HepG2 (cell line): ENCODE results near the gene SLC34A3. TPM values are rescaled to one million over a fixed set of nuclear protein-coding genes. Genes with fewer than 3 reads are reported as not detected.

Source experiments
- ADNP ChIP-seq: sonication (generic); formaldehyde crosslinking; IDR thresholded peaks from 2 replicates; pipeline ENCODE4 v1.4.0; 2020; ENCODE audit warnings: missing genetic modification reagents
- ATM ChIP-seq: fragments of 450-650 bp; IDR thresholded peaks from 2 replicates; pipeline ENCODE4 v1.7.1; 2017; ENCODE audit warnings: mild to moderate bottlenecking, borderline replicate concordance
- BRCA1 ChIP-seq: sonication (generic); formaldehyde crosslinking; IDR thresholded peaks from 2 replicates; pipeline ENCODE4 v1.4.0; 2020; ENCODE audit warnings: missing genetic modification reagents
- CSRNP1 ChIP-seq: sonication (generic); formaldehyde crosslinking; IDR thresholded peaks from 2 replicates; pipeline ENCODE4 v1.8.1; 2023; ENCODE audit warnings: mild to moderate bottlenecking, missing genetic modification reagents
- FOXC1 ChIP-seq: sonication (generic); formaldehyde crosslinking; IDR thresholded peaks from 2 replicates; pipeline ENCODE4 v1.8.0; 2022; ENCODE audit warnings: mild to moderate bottlenecking, missing genetic modification reagents, borderline replicate concordance
- FOXK1 ChIP-seq: sonication (generic); formaldehyde crosslinking; IDR thresholded peaks from 2 replicates; pipeline ENCODE4 v1.4.0; 2020; ENCODE audit warnings: low read depth, missing genetic modification reagents, borderline replicate concordance
- KLF15 ChIP-seq: sonication (generic); formaldehyde crosslinking; IDR thresholded peaks from 2 replicates; pipeline ENCODE4 v1.8.1; 2023; ENCODE audit warnings: borderline replicate concordance, mild to moderate bottlenecking, inconsistent platforms, missing genetic modification reagents, mixed read lengths
- MEIS1 ChIP-seq: sonication (generic); formaldehyde crosslinking; IDR thresholded peaks from 2 replicates; pipeline ENCODE4 v1.9.0; 2021; ENCODE audit warnings: mild to moderate bottlenecking, missing genetic modification reagents, moderate library complexity, borderline replicate concordance
- PAF1 ChIP-seq: IDR thresholded peaks from 2 replicates; pipeline ENCODE4 v1.6.1; 2016; ENCODE audit warnings: missing genetic modification reagents, missing compliant biosample characterization
- POGZ ChIP-seq: sonication (generic); formaldehyde crosslinking; IDR thresholded peaks from 2 replicates; pipeline ENCODE4 v1.4.0; 2020; ENCODE audit warnings: mild to moderate bottlenecking, missing genetic modification reagents
- SOX6 ChIP-seq, 2 experiments: fragments of 450-650 bp in 1 of 2; sonication (generic) in 1 of 2; formaldehyde crosslinking in 1 of 2; IDR thresholded peaks; 2 replicates each; pipeline versions ENCODE4 v1.4.0 to v1.6.1; 2017 to 2020; ENCODE audit warnings: antibody characterized with exemption in 1 of 2, mild to moderate bottlenecking in 1 of 2, missing genetic modification reagents in 1 of 2
- TP53 ChIP-seq: sonication (generic); formaldehyde crosslinking; conservative IDR thresholded peaks from 2 replicates; pipeline ENCODE4 v1.4.0; 2020; ENCODE audit warnings: missing genetic modification reagents
- ZIK1 ChIP-seq: sonication (generic); formaldehyde crosslinking; IDR thresholded peaks from 2 replicates; pipeline ENCODE4 v1.5.0; 2020; ENCODE audit warnings: mild to moderate bottlenecking, low read depth, missing genetic modification reagents, borderline replicate concordance
- ZNF12 ChIP-seq: sonication (generic); formaldehyde crosslinking; IDR thresholded peaks from 2 replicates; pipeline ENCODE4 v1.5.0; 2020; ENCODE audit warnings: missing genetic modification reagents
- ZNF30 ChIP-seq: sonication (generic); formaldehyde crosslinking; IDR thresholded peaks from 2 replicates; pipeline ENCODE4 v1.5.0; 2020; ENCODE audit warnings: mild to moderate bottlenecking, missing genetic modification reagents
- ZNF747 ChIP-seq: sonication (generic); formaldehyde crosslinking; IDR thresholded peaks from 2 replicates; pipeline ENCODE4 v1.8.1; 2023; ENCODE audit warnings: missing genetic modification reagents, mild to moderate bottlenecking, borderline replicate concordance
- polyA plus RNA-seq, 8 experiments: library from polyadenylated mRNA; depleted of rRNA in 3 of 8; stranded (reverse) in 7 of 8; unstranded in 1 of 8; fragments of >200 nt; fragmentation: Illumina TruSeq in 4 of 8; extraction: Trizol in 4 of 8; gene quantifications; 2 replicates each; pipeline versions ENCODE4 v1.2.1 to v1.2.3, GENCODE V29; 2011 to 2016; ENCODE audit warnings: low read depth in 4 of 8, missing spikeins in 1 of 8, mixed read lengths in 1 of 8; ENCODE audit not compliant: insufficient read depth in 1 of 8
- total RNA-seq, 5 experiments: library from RNA; depleted of rRNA; stranded (reverse); fragments of >200 nt; fragmentation: Illumina TruSeq; extraction: Trizol; gene quantifications; 2 replicates each; pipeline ENCODE4 v1.2.3, GENCODE V29; 2016; ENCODE audit warnings: low read depth in 1 of 5
- TF ChIP-seq, protein P1 (sequence below): sonication (generic); formaldehyde crosslinking; IDR thresholded peaks from 2 replicates; pipeline ENCODE4 v1.4.0; 2020; ENCODE audit warnings: missing genetic modification reagents, borderline replicate concordance
- TF ChIP-seq, protein P2 (sequence below): sonication (generic); formaldehyde crosslinking; IDR thresholded peaks from 2 replicates; pipeline ENCODE4 v1.4.0; 2020; ENCODE audit warnings: missing genetic modification reagents
- TF ChIP-seq, protein P3 (sequence below): IDR thresholded peaks from 2 replicates; pipeline ENCODE4 v1.6.1; 2016; ENCODE audit warnings: low read depth, borderline replicate concordance

Gene SLC34A3
- total and polyA plus RNA-seq, 2 of the 13 experiments (the other 11 are each of a cell fraction or from before 2014, with no cell fraction given) = 0.07 to 1.0 TPM

DNA sequence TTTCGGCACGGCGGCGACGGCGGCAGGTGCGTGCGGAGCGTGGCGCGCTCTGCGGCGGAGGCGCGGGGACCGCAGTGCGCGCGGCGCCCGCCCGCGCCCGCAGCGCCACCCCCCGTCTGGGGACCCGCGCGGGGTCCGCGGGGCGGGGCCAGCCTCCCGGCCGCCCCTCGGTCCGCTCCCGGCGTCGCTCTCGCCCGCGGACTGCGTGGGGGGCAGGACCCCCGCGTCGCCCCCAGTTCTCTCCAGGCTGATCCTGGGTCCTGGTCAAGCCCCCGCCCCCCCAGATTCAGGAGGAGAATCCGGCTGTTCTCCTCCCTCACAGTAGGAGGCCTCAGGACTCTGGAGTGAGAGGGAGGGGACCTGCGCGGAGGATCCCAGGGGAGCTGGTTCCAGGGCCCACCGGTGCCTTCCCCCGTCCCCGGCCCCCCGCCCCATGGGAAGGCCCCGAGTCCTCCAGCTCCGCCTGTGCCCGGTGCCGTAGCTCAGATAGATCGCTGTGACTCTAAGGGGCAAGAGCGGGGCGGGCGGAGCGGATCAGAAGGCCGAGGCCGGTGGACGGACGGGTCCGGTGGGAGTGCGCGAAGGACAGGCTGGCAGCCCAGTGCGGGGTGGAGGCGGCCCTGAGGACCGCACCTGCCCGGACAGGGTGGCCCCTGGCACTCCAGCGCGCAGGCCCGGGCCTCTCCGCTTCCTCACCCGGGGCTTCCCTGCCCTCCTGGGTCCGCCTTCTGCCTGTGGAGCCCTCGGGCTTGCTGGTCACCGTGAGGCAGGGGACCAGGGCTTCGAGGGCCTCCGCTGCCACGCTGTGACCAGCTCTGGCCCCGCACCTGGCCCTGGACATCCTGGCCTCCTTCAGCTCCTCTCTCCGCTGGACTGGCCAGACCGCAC is 8.3 kb upstream of the SLC34A3 start, which contains the start of gene RNF208 (continued):
- TF ChIP-seq, protein P1, sequence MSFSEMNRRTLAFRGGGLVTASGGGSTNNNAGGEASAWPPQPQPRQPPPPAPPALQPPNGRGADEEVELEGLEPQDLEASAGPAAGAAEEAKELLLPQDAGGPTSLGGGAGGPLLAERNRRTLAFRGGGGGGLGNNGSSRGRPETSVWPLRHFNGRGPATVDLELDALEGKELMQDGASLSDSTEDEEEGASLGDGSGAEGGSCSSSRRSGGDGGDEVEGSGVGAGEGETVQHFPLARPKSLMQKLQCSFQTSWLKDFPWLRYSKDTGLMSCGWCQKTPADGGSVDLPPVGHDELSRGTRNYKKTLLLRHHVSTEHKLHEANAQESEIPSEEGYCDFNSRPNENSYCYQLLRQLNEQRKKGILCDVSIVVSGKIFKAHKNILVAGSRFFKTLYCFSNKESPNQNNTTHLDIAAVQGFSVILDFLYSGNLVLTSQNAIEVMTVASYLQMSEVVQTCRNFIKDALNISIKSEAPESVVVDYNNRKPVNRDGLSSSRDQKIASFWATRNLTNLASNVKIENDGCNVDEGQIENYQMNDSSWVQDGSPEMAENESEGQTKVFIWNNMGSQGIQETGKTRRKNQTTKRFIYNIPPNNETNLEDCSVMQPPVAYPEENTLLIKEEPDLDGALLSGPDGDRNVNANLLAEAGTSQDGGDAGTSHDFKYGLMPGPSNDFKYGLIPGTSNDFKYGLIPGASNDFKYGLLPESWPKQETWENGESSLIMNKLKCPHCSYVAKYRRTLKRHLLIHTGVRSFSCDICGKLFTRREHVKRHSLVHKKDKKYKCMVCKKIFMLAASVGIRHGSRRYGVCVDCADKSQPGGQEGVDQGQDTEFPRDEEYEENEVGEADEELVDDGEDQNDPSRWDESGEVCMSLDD (CRISPR knock-in tag) = no peak
- TF ChIP-seq ZNF30 (CRISPR knock-in tag) = no peak
- TF ChIP-seq ATM = no peak
- no peak for TF ChIP-seq BRCA1
- no peak for TF ChIP-seq ZNF747 (CRISPR knock-in tag)
- no peak for TF ChIP-seq KLF15 (CRISPR knock-in tag)
- no peak for TF ChIP-seq POGZ
- no peak for TF ChIP-seq MEIS1
- no peak for TF ChIP-seq SOX6 (IDR thresholded peaks at IDR 0.05)
- no peak for TF ChIP-seq SOX6 (CRISPR knock-in tag; IDR thresholded peaks at IDR 0.05)
- TF ChIP-seq FOXK1 = no peak
- TF ChIP-seq ZIK1 (CRISPR knock-in tag) = no peak
- no peak for TF ChIP-seq PAF1 (CRISPR knock-in tag)
- TF ChIP-seq TP53 (CRISPR knock-in tag) = no peak
- TF ChIP-seq FOXC1 (CRISPR knock-in tag) = 0 out of 2 replicates have a peak, but pooled peaks have one; percentile 39
- TF ChIP-seq, protein P2, sequence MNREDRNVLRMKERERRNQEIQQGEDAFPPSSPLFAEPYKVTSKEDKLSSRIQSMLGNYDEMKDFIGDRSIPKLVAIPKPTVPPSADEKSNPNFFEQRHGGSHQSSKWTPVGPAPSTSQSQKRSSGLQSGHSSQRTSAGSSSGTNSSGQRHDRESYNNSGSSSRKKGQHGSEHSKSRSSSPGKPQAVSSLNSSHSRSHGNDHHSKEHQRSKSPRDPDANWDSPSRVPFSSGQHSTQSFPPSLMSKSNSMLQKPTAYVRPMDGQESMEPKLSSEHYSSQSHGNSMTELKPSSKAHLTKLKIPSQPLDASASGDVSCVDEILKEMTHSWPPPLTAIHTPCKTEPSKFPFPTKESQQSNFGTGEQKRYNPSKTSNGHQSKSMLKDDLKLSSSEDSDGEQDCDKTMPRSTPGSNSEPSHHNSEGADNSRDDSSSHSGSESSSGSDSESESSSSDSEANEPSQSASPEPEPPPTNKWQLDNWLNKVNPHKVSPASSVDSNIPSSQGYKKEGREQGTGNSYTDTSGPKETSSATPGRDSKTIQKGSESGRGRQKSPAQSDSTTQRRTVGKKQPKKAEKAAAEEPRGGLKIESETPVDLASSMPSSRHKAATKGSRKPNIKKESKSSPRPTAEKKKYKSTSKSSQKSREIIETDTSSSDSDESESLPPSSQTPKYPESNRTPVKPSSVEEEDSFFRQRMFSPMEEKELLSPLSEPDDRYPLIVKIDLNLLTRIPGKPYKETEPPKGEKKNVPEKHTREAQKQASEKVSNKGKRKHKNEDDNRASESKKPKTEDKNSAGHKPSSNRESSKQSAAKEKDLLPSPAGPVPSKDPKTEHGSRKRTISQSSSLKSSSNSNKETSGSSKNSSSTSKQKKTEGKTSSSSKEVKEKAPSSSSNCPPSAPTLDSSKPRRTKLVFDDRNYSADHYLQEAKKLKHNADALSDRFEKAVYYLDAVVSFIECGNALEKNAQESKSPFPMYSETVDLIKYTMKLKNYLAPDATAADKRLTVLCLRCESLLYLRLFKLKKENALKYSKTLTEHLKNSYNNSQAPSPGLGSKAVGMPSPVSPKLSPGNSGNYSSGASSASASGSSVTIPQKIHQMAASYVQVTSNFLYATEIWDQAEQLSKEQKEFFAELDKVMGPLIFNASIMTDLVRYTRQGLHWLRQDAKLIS = no peak
- TF ChIP-seq ADNP (CRISPR knock-in tag) = no peak
- TF ChIP-seq CSRNP1 (CRISPR knock-in tag) = no peak; the same call in 1 of the 2 replicates
- TF ChIP-seq, protein P3, sequence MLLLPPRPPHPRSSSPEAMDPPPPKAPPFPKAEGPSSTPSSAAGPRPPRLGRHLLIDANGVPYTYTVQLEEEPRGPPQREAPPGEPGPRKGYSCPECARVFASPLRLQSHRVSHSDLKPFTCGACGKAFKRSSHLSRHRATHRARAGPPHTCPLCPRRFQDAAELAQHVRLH = no peak
- no peak for TF ChIP-seq ZNF12 (CRISPR knock-in tag)
